Muscle layer of duodenum (tissue), 2 donors: ENCODE results near the gene TFB2M.
"Not testable (repeated sequence)": the region's sequence is repeated elsewhere in the genome, so short reads cannot be mapped to it uniquely, and the experiment has no call there.

Experiments used
- H3K27ac ChIP-seq: one replicate; pipeline ENCODE4 v1.7.0; 2013; ENCODE audit warnings: mild to moderate bottlenecking, low read length
- H3K27me3 ChIP-seq: one replicate; pipeline ENCODE4 v1.7.0; 2013; ENCODE audit warnings: low read depth, mild to moderate bottlenecking, control low read depth, low read length
- H3K36me3 ChIP-seq, 2 donors: one replicate each; pipeline ENCODE4 v1.7.0; 2013; ENCODE audit warnings: low read length in 2 of 2, control low read depth in 1 of 2, mild to moderate bottlenecking in 1 of 2; ENCODE audit not compliant: insufficient read depth in 2 of 2, control insufficient read depth in 1 of 2
- H3K4me1 ChIP-seq, 2 donors: one replicate each; pipeline ENCODE4 v1.7.0; 2013; ENCODE audit warnings: low read length in 2 of 2, mild to moderate bottlenecking in 2 of 2, control low read depth in 1 of 2, moderate library complexity in 1 of 2; ENCODE audit not compliant: insufficient read depth in 2 of 2, control insufficient read depth in 1 of 2
- H3K4me3 ChIP-seq, 2 donors: one replicate each; pipeline ENCODE4 v1.7.0; 2013; ENCODE audit warnings: low read length in 2 of 2, low read depth in 1 of 2, mild to moderate bottlenecking in 1 of 2
- H3K9me3 ChIP-seq, 2 donors: one replicate each; pipeline ENCODE4 v1.7.0; 2013; ENCODE audit warnings: low read length in 2 of 2, control low read depth in 1 of 2, mild to moderate bottlenecking in 1 of 2; ENCODE audit not compliant: control insufficient read depth in 1 of 2
- donor health status: healthy.

The TFB2M gene

GRCh38 chr1:246597340-246597739, 31.3 kb upstream of the TFB2M start:
- H3K4me3 ChIP-seq: no peak overlapping the region
- H3K27me3 ChIP-seq: no peaks in the 10 kb centered on the region
- no peaks in the 10 kb centered on the region for H3K36me3 ChIP-seq
- peaks cover 12 to 41% of the 10 kb centered on the region in 2 donors for H3K4me1 ChIP-seq
- no peaks in the 10 kb centered on the region for H3K9me3 ChIP-seq
- H3K27ac ChIP-seq: peak overlapping the region; percentile 53

- H3K27me3 ChIP-seq: no peaks in the 10 kb centered on the region
- no peaks in the 10 kb centered on the region for H3K9me3 ChIP-seq
- peaks cover 6% of the 10 kb centered on the region in 2 donors for H3K36me3 ChIP-seq
- peaks cover 12 to 39% of the 10 kb centered on the region in 2 donors for H3K4me1 ChIP-seq
- no peak overlapping the region for H3K4me3 ChIP-seq
- H3K27ac ChIP-seq: no peak overlapping the region
Observed at GRCh38 chr1:246595146-246595545, 29.1 kb upstream of the TFB2M start.

GRCh38 chr1:246592695-246593094, 26.6 kb upstream of the TFB2M start:
- H3K9me3 ChIP-seq: no peaks in the 10 kb centered on the region
- H3K4me1 ChIP-seq: peaks cover 5 to 25% of the 10 kb centered on the region in 2 donors
- H3K36me3 ChIP-seq: peaks cover 6% of the 10 kb centered on the region in 2 donors
- no peak overlapping the region for H3K27ac ChIP-seq
- no peak overlapping the region for H3K4me3 ChIP-seq
- H3K27me3 ChIP-seq: no peaks in the 10 kb centered on the region

- no peaks in the 10 kb centered on the region for H3K27me3 ChIP-seq
- no peak overlapping the region for H3K27ac ChIP-seq
- no peak overlapping the region for H3K4me3 ChIP-seq
- H3K4me1 ChIP-seq: peaks cover 7 to 19% of the 10 kb centered on the region in 2 donors
- H3K9me3 ChIP-seq: no peaks in the 10 kb centered on the region
- peaks cover 6 to 11% of the 10 kb centered on the region in 2 donors for H3K36me3 ChIP-seq
Observed at GRCh38 chr1:246591958-246592357, 25.9 kb upstream of the TFB2M start.

GRCh38 chr1:246591504-246591903, 25.4 kb upstream of the TFB2M start:
- H3K27ac ChIP-seq: no peak overlapping the region
- H3K4me1 ChIP-seq: peaks cover 7 to 15% of the 10 kb centered on the region in 2 donors

GRCh38 chr1:246591047-246591446, 25.0 kb upstream of the TFB2M start:
- peaks cover 6 to 11% of the 10 kb centered on the region in 2 donors for H3K36me3 ChIP-seq
- H3K27ac ChIP-seq: no peak overlapping the region
- H3K4me3 ChIP-seq: no peak overlapping the region
- H3K9me3 ChIP-seq: no peaks in the 10 kb centered on the region
- H3K4me1 ChIP-seq: peaks cover 7 to 12% of the 10 kb centered on the region in 2 donors
- H3K27me3 ChIP-seq: no peaks in the 10 kb centered on the region

More at GRCh38 chr1:246591504-246591903, 25.4 kb upstream of the TFB2M start:
- Histone ChIP-seq H3K9me3 (no peaks in the 10 kb centered on the region), H3K27me3 (no peaks in the 10 kb centered on the region), H3K36me3 (peaks cover 6 to 11% of the 10 kb centered on the region in 2 donors), H3K4me3 (no peak overlapping the region)

- Histone ChIP-seq H3K4me1 (peaks cover 7 to 13% of the 10 kb centered on the region in 2 donors), H3K36me3 (peaks cover 6 to 11% of the 10 kb centered on the region in 2 donors)
- not testable (repeated sequence) for H3K27me3 ChIP-seq, H3K4me3 ChIP-seq, H3K27ac ChIP-seq, H3K9me3 ChIP-seq
Observed at GRCh38 chr1:246589919-246590318, 23.9 kb upstream of the TFB2M start.

- Histone ChIP-seq H3K4me3 (no peak overlapping the region), H3K4me1 (peaks cover 12 to 24% of the 10 kb centered on the region in 2 donors), H3K27me3 (no peaks in the 10 kb centered on the region), H3K27ac (no peak overlapping the region), H3K36me3 (peaks cover 6 to 11% of the 10 kb centered on the region in 2 donors), H3K9me3 (no peaks in the 10 kb centered on the region)
Observed at GRCh38 chr1:246588159-246588721, 22.2 kb upstream of the TFB2M start.

- Histone ChIP-seq H3K27me3 (no peaks in the 10 kb centered on the region), H3K36me3 (peaks cover 6 to 11% of the 10 kb centered on the region in 2 donors), H3K27ac (peak overlapping the region; percentile 86), H3K9me3 (no peaks in the 10 kb centered on the region), H3K4me3 (no peak overlapping the region), H3K4me1 (peaks cover 18 to 30% of the 10 kb centered on the region in 2 donors)
Observed at GRCh38 chr1:246587606-246588005, 21.5 kb upstream of the TFB2M start.

- peaks cover 18 to 35% of the 10 kb centered on the region in 2 donors for H3K4me1 ChIP-seq
- H3K36me3 ChIP-seq: peaks cover 6 to 10% of the 10 kb centered on the region in 2 donors
- H3K27me3 ChIP-seq: no peaks in the 10 kb centered on the region
- H3K9me3 ChIP-seq: no peaks in the 10 kb centered on the region
- peak overlapping the region; percentile 86 for H3K27ac ChIP-seq
- no peak overlapping the region for H3K4me3 ChIP-seq
Observed at GRCh38 chr1:246587032-246587431, 21.0 kb upstream of the TFB2M start.

GRCh38 chr1:246583448-246584185, 17.6 kb upstream of the TFB2M start:
- Histone ChIP-seq H3K36me3 (peaks cover 0 to 4% of the 10 kb centered on the region in 2 donors), H3K9me3 (no peaks in the 10 kb centered on the region), H3K27me3 (no peaks in the 10 kb centered on the region), H3K4me3 (peak overlapping the region in 1 of 2 donors; percentile 40), H3K4me1 (peaks cover 18 to 62% of the 10 kb centered on the region in 2 donors), H3K27ac (peak overlapping the region; percentile 62)
